ENCODE data around the gene ZNF580. TPM values are rescaled to one million over a fixed set of nuclear protein-coding genes. Genes with fewer than 3 reads are reported as not detected.

ZNF580 gene
- total and polyA plus RNA-seq, 9 donors = 14.5 to 70.6 (median 59.4) TPM

- Histone ChIP-seq H3K4me1 (ENCODE audit: insufficient read depth) (peaks cover 24% of the 10 kb centered on the region), H3K27ac (no peak overlapping the region), H3K4me3 (no peak overlapping the region), H3K9me3 (no peaks in the 10 kb centered on the region), H3K36me3 (no peaks in the 10 kb centered on the region), H3K27me3 (no peaks in the 10 kb centered on the region)
- DNase-seq = no peak
- intact Hi-C loops (cut with DNase I) = loop anchor here in 2 of 4 donors (10.0 kb wide), 2 partner anchors 562 to 1472 kb away; partner anchors contain the start of genes PPP1R12C (in 1 of the 2) and RPS9 (in 1 of the 2)
- TF ChIP-seq, protein P1, sequence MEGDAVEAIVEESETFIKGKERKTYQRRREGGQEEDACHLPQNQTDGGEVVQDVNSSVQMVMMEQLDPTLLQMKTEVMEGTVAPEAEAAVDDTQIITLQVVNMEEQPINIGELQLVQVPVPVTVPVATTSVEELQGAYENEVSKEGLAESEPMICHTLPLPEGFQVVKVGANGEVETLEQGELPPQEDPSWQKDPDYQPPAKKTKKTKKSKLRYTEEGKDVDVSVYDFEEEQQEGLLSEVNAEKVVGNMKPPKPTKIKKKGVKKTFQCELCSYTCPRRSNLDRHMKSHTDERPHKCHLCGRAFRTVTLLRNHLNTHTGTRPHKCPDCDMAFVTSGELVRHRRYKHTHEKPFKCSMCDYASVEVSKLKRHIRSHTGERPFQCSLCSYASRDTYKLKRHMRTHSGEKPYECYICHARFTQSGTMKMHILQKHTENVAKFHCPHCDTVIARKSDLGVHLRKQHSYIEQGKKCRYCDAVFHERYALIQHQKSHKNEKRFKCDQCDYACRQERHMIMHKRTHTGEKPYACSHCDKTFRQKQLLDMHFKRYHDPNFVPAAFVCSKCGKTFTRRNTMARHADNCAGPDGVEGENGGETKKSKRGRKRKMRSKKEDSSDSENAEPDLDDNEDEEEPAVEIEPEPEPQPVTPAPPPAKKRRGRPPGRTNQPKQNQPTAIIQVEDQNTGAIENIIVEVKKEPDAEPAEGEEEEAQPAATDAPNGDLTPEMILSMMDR (IDR thresholded peaks at IDR 0.05) = no peak
- TF ChIP-seq EP300 (IDR thresholded peaks at IDR 0.05) (no peak), POLR2A (IDR thresholded peaks at IDR 0.05) (no peak)
- WGBS, 3 donors = 62 to 73% (median 70%) methylated on average over 7 of the region's 7 CpGs
Measured at GRCh38 chr19:55676889-55677505, 36.2 kb downstream of the ZNF580 start.

DNA sequence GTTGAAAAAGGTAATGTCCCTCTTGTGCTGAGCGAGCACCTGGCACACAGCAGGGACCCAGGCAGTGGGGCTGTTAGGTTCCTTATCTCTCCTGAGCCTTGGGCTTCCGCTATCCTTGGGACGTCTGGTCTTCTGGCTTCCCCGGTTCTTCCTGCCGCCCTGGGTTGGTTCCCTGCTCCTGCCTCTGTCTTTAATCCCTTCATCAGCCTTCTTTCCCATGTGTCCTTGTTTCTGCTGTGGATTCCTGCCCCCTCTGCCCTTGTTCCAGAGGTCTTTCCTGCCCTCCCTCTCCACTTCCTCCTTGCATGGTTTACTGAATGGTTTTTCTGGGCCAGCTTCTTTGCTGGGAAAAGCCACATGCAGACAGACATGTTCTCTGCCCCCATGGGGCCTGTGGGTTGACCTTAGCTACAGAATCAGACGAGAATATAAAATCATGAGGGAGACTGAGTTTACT, 36.8 kb downstream of the ZNF580 start:
- DNase-seq = no peak
- Histone ChIP-seq H3K36me3 (no peaks in the 10 kb centered on the region), H3K9me3 (no peaks in the 10 kb centered on the region), H3K27me3 (no peaks in the 10 kb centered on the region), H3K27ac (no peak overlapping the region), H3K4me1 (ENCODE audit: insufficient read depth) (peaks cover 27% of the 10 kb centered on the region), H3K4me3 (no peak overlapping the region)
- 42 to 59% (median 47%) methylated on average over 6 of the region's 6 CpGs for WGBS, 3 donors
- intact Hi-C loops (cut with DNase I) = loop anchor here in 2 of 4 donors (10.0 kb wide), 2 partner anchors 563 to 1473 kb away; partner anchors contain the start of genes PPP1R12C (in 1 of the 2) and RPS9 (in 1 of the 2)
- TF ChIP-seq EP300 (IDR thresholded peaks at IDR 0.05) (no peak), POLR2A (IDR thresholded peaks at IDR 0.05) (no peak)
- TF ChIP-seq, protein P1 (IDR thresholded peaks at IDR 0.05) = no peak

- intact Hi-C loops (cut with DNase I) = loop anchor here in 2 of 4 donors (10.0 kb wide), 2 partner anchors 563 to 1473 kb away; partner anchors contain the start of genes PPP1R12C (in 1 of the 2) and RPS9 (in 1 of the 2)
- no peak overlapping the region for H3K27ac ChIP-seq
- no peaks in the 10 kb centered on the region for H3K27me3 ChIP-seq
- no peak overlapping the region for H3K4me3 ChIP-seq
- 79 to 84% (median 82%) methylated on average over 21 of the region's 21 CpGs for WGBS, 3 donors
- no peaks in the 10 kb centered on the region for H3K36me3 ChIP-seq
- TF ChIP-seq, protein P1 (IDR thresholded peaks at IDR 0.05) = no peak
- no peak for TF ChIP-seq POLR2A (IDR thresholded peaks at IDR 0.05)
- no peak for TF ChIP-seq EP300 (IDR thresholded peaks at IDR 0.05)
- no peaks in the 10 kb centered on the region for H3K9me3 ChIP-seq
- H3K4me1 ChIP-seq (ENCODE audit: insufficient read depth) = peaks cover 27% of the 10 kb centered on the region
- no peak for DNase-seq
Measured at GRCh38 chr19:55678121-55678671, 37.4 kb downstream of the ZNF580 start.

GRCh38 chr19:55679343-55680257, 38.8 kb downstream of the ZNF580 start:
- Histone ChIP-seq H3K4me1 (ENCODE audit: insufficient read depth) (peaks cover 27% of the 10 kb centered on the region), H3K27me3 (no peaks in the 10 kb centered on the region), H3K36me3 (no peaks in the 10 kb centered on the region), H3K4me3 (no peak overlapping the region), H3K27ac (peak overlapping the region in 1 of 2 donors; percentile 57), H3K9me3 (no peaks in the 10 kb centered on the region)
- intact Hi-C loops (cut with DNase I) = loop anchor here in 2 of 4 donors (10.0 kb wide), 2 partner anchors 565 to 1475 kb away; partner anchors contain the start of genes PPP1R12C (in 1 of the 2) and RPS9 (in 1 of the 2)
- TF ChIP-seq, protein P1 (IDR thresholded peaks at IDR 0.05) = no peak
- no peak for TF ChIP-seq POLR2A (IDR thresholded peaks at IDR 0.05)
- TF ChIP-seq EP300 (IDR thresholded peaks at IDR 0.05) = no peak
- DNase-seq = no peak
- WGBS, 3 donors = 78 to 85% (median 82%) methylated on average over 23 to 24 of the region's 24 CpGs

Measured in ovary (tissue), 9 donors.